ES-I3 (cell line): Measurements from ENCODE around the gene MT1E.

Source experiments
- H3K36me3 ChIP-seq: 2 replicates; pipeline ENCODE4 v1.6.1; 2013; ENCODE audit warnings: mild to moderate bottlenecking, low read length, control low read depth, moderate library complexity; ENCODE audit not compliant: insufficient read depth
- H3K4me1 ChIP-seq: 2 replicates; pipeline ENCODE4 v1.6.1; 2013; ENCODE audit warnings: mild to moderate bottlenecking, control low read depth, low read length; ENCODE audit not compliant: insufficient read depth
- H3K9ac ChIP-seq: 2 replicates; pipeline ENCODE4 v1.6.1; 2013; ENCODE audit warnings: low read depth, mild to moderate bottlenecking, low read length, moderate library complexity
- H3K9me3 ChIP-seq: 2 replicates; pipeline ENCODE4 v1.6.1; 2013; ENCODE audit warnings: mild to moderate bottlenecking, low read length, moderate library complexity; ENCODE audit not compliant: control insufficient read depth, insufficient read depth

The MT1E gene

GRCh38 chr16:56600398-56600999, 25.1 kb upstream of the MT1E start:
- Histone ChIP-seq H3K36me3 (no peaks in the 10 kb centered on the region), H3K9me3 (no peaks in the 10 kb centered on the region), H3K9ac (no peak overlapping the region), H3K4me1 (no peaks in the 10 kb centered on the region)

GRCh38 chr16:56601325-56601724, 24.3 kb upstream of the MT1E start:
- H3K4me1 ChIP-seq, result no peaks in the 10 kb centered on the region
- H3K9me3 ChIP-seq, result no peaks in the 10 kb centered on the region
- no peak overlapping the region for H3K9ac ChIP-seq
- no peaks in the 10 kb centered on the region for H3K36me3 ChIP-seq

GRCh38 chr16:56603589-56603988, 22.0 kb upstream of the MT1E start:
- Histone ChIP-seq H3K9ac (no peak overlapping the region), H3K4me1 (peaks cover 16% of the 10 kb centered on the region), H3K9me3 (no peaks in the 10 kb centered on the region), H3K36me3 (no peaks in the 10 kb centered on the region)

GRCh38 chr16:56604966-56605365, 20.6 kb upstream of the MT1E start:
- peaks cover 23% of the 10 kb centered on the region for H3K4me1 ChIP-seq
- no peak overlapping the region for H3K9ac ChIP-seq
- no peaks in the 10 kb centered on the region for H3K9me3 ChIP-seq
- no peaks in the 10 kb centered on the region for H3K36me3 ChIP-seq

GRCh38 chr16:56605475-56605874, 20.1 kb upstream of the MT1E start:
- Histone ChIP-seq H3K9ac (no peak overlapping the region), H3K9me3 (no peaks in the 10 kb centered on the region), H3K36me3 (no peaks in the 10 kb centered on the region), H3K4me1 (peaks cover 28% of the 10 kb centered on the region)

GRCh38 chr16:56606071-56606475, 19.5 kb upstream of the MT1E start:
- Histone ChIP-seq H3K36me3 (no peaks in the 10 kb centered on the region), H3K9ac (no peak overlapping the region), H3K9me3 (no peaks in the 10 kb centered on the region), H3K4me1 (peaks cover 30% of the 10 kb centered on the region)

GRCh38 chr16:56606476-56607108, 19.0 kb upstream of the MT1E start:
- H3K36me3 ChIP-seq, result no peaks in the 10 kb centered on the region
- H3K4me1 ChIP-seq, result peaks cover 30% of the 10 kb centered on the region
- no peaks in the 10 kb centered on the region for H3K9me3 ChIP-seq
- H3K9ac ChIP-seq, result no peak overlapping the region

- no peaks in the 10 kb centered on the region for H3K9me3 ChIP-seq
- H3K36me3 ChIP-seq, result no peaks in the 10 kb centered on the region
- H3K9ac ChIP-seq, result no peak overlapping the region
- peaks cover 30% of the 10 kb centered on the region for H3K4me1 ChIP-seq
These were observed 18.4 kb upstream of the MT1E start for GRCh38 chr16:56607109-56607618.

GRCh38 chr16:56607675-56608042, 17.9 kb upstream of the MT1E start:
- H3K4me1 ChIP-seq, result peaks cover 30% of the 10 kb centered on the region
- H3K9ac ChIP-seq, result peak overlapping the region; percentile 52; the same call in 1 of the 2 replicates
- H3K9me3 ChIP-seq, result no peaks in the 10 kb centered on the region
- no peaks in the 10 kb centered on the region for H3K36me3 ChIP-seq

GRCh38 chr16:56608043-56608875, 17.3 kb upstream of the MT1E start, which contains the start of gene MT2A:
TSS of gene MT2A (plus strand) at chr16:56608584. CDS start at chr16:56608656, 72 bp downstream.
- H3K9me3 ChIP-seq, result no peaks in the 10 kb centered on the region
- peak within 1 kb of the TSS; percentile 52 for H3K9ac ChIP-seq
- peaks cover 30% of the 10 kb centered on the region for H3K4me1 ChIP-seq
- no peaks in the 10 kb centered on the region for H3K36me3 ChIP-seq

- H3K4me1 ChIP-seq, result peaks cover 36% of the 10 kb centered on the region
- peak overlapping the region; percentile 52 for H3K9ac ChIP-seq
- H3K9me3 ChIP-seq, result no peaks in the 10 kb centered on the region
- H3K36me3 ChIP-seq, result no peaks in the 10 kb centered on the region
These were observed 16.6 kb upstream of the MT1E start for GRCh38 chr16:56608876-56609462.

GRCh38 chr16:56609463-56609921, 16.1 kb upstream of the MT1E start:
- Histone ChIP-seq H3K9me3 (no peaks in the 10 kb centered on the region), H3K36me3 (no peaks in the 10 kb centered on the region), H3K4me1 (peaks cover 36% of the 10 kb centered on the region), H3K9ac (peak overlapping the region; percentile 52)

- Histone ChIP-seq H3K9ac (peak overlapping the region; percentile 52), H3K36me3 (no peaks in the 10 kb centered on the region), H3K9me3 (no peaks in the 10 kb centered on the region), H3K4me1 (peaks cover 36% of the 10 kb centered on the region)
These were observed 15.5 kb upstream of the MT1E start for GRCh38 chr16:56610017-56610608.

GRCh38 chr16:56610609-56611111, 14.9 kb upstream of the MT1E start:
- Histone ChIP-seq H3K9me3 (no peaks in the 10 kb centered on the region), H3K9ac (peak overlapping the region; percentile 52; the same call in 1 of the 2 replicates), H3K4me1 (peaks cover 36% of the 10 kb centered on the region), H3K36me3 (no peaks in the 10 kb centered on the region)
